Upper lobe of right lung (tissue), 1 donor: ENCODE results near the gene EDEM3. TPM values are rescaled to one million over a fixed set of nuclear protein-coding genes. Genes with fewer than 3 reads are reported as not detected.

Experiments used
- ATAC-seq: fragments of 200-7000 bp; cut with Tn5 transposase; one replicate; pipeline ENCODE4 v1.9.1; 2020; ENCODE audit warnings: mild to moderate bottlenecking, moderate library complexity
- DNase-seq: peaks from one replicate; pipeline ENCODE4 v3.0.0-alpha.2; 2020
- H3K27ac ChIP-seq: fragments of 200-600 bp; one replicate; pipeline ENCODE4 v1.8.0; 2022
- H3K27me3 ChIP-seq: fragments of 200-600 bp; one replicate; pipeline ENCODE4 v1.8.0; 2022; ENCODE audit warnings: mild to moderate bottlenecking
- H3K36me3 ChIP-seq: fragments of 200-600 bp; one replicate; pipeline ENCODE4 v1.8.0; 2022
- H3K4me1 ChIP-seq: fragments of 200-600 bp; one replicate; pipeline ENCODE4 v1.8.0; 2022
- H3K4me3 ChIP-seq: fragments of 200-600 bp; one replicate; pipeline ENCODE4 v1.8.0; 2022; ENCODE audit warnings: mild to moderate bottlenecking
- H3K9me3 ChIP-seq: fragments of 200-600 bp; one replicate; pipeline ENCODE4 v1.8.0; 2022
- intact Hi-C: fragments of 100-400 bp; cut with DNase I; formaldehyde crosslinking; loops from one replicate; pipeline ENCODE4 v1.11.0; 2022
- total RNA-seq: library from RNA; stranded (reverse); fragmentation: NEBNext Ultra II Directional; extraction: Animal tissue kit (Norgen Biotek cat#: 25700); gene quantifications from one replicate; pipeline ENCODE4 v1.2.1, GENCODE V29; 2021
- TF ChIP-seq, protein P1 (sequence below): fragments of 200-600 bp; IDR thresholded peaks from one replicate; pipeline ENCODE4 v1.8.0; 2022; ENCODE audit warnings: antibody characterized with exemption
- donor health status: DM: no; HTN: yes; CAD: no; lungs with severe emphysema.

Gene EDEM3
- total RNA-seq, 1 donor from 2014 or later: 43.6 TPM

DNA sequence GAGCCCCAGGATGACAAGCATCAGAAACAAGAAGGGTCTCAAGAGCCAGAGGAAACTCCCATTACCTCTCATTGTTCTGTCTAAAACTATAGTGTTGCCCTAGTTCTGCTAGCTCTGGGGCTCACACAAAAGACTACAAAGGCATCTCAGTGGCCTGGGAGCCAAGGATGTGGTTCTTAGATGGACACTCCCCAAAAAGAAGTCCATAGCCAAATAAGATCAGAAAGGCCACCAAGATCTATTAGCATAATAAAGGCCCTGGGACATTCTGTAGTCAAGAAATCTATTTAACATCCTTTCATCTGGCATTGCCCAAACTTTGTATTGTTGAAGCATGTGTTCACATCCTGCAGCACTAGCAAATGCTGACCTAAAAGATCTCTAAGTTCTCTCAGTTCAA is 99.5 kb downstream of the EDEM3 start:
- H3K27me3 ChIP-seq: no peaks in the 10 kb centered on the region
- no peaks in the 10 kb centered on the region for H3K9me3 ChIP-seq
- DNase-seq (no peak), ATAC-seq (no peak)
- H3K36me3 ChIP-seq: no peaks in the 10 kb centered on the region
- TF ChIP-seq, protein P1, sequence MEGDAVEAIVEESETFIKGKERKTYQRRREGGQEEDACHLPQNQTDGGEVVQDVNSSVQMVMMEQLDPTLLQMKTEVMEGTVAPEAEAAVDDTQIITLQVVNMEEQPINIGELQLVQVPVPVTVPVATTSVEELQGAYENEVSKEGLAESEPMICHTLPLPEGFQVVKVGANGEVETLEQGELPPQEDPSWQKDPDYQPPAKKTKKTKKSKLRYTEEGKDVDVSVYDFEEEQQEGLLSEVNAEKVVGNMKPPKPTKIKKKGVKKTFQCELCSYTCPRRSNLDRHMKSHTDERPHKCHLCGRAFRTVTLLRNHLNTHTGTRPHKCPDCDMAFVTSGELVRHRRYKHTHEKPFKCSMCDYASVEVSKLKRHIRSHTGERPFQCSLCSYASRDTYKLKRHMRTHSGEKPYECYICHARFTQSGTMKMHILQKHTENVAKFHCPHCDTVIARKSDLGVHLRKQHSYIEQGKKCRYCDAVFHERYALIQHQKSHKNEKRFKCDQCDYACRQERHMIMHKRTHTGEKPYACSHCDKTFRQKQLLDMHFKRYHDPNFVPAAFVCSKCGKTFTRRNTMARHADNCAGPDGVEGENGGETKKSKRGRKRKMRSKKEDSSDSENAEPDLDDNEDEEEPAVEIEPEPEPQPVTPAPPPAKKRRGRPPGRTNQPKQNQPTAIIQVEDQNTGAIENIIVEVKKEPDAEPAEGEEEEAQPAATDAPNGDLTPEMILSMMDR: no peak
- intact Hi-C loops: no loop called here
- H3K4me3 ChIP-seq: no peak overlapping the region
- no peak overlapping the region for H3K27ac ChIP-seq
- H3K4me1 ChIP-seq: no peaks in the 10 kb centered on the region

GRCh38 chr1:184650177-184650866 is 104.3 kb downstream of the EDEM3 start:
- ATAC-seq: peak; percentile 59
- Histone ChIP-seq H3K4me3 (no peak overlapping the region), H3K27ac (no peak overlapping the region), H3K36me3 (no peaks in the 10 kb centered on the region), H3K4me1 (peaks cover 4% of the 10 kb centered on the region), H3K9me3 (no peaks in the 10 kb centered on the region), H3K27me3 (no peaks in the 10 kb centered on the region)
- TF ChIP-seq, protein P1: no peak
- DNase-seq: no peak
- intact Hi-C loops: no loop called here

DNA sequence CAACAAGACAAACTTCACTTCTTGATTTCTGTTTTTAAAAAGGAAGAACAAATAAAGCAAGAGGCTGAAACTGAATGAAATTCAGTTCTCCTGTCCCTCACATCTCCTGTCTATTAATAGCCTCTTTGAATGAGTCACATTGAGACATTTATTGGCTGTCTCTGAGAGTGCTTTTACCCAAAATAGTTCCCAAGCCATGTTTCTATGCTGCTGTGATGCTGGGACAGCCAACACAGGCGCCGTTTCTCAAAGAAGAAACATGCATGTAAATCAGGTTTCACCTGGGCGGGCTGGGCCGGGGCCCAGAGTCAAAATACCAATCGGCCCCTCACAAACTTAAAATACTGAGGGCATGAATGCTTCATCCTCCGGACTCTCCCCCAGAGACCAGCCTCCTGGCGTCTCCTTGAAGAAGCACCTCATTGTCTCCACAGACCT is 105.2 kb downstream of the EDEM3 start:
- Histone ChIP-seq H3K4me3 (no peak overlapping the region), H3K4me1 (peaks cover 4% of the 10 kb centered on the region), H3K36me3 (no peaks in the 10 kb centered on the region), H3K27me3 (no peaks in the 10 kb centered on the region), H3K9me3 (no peaks in the 10 kb centered on the region), H3K27ac (no peak overlapping the region)
- DNase-seq (no peak), ATAC-seq (no peak)
- intact Hi-C loops: no loop called here
- TF ChIP-seq, protein P1: no peak

DNA sequence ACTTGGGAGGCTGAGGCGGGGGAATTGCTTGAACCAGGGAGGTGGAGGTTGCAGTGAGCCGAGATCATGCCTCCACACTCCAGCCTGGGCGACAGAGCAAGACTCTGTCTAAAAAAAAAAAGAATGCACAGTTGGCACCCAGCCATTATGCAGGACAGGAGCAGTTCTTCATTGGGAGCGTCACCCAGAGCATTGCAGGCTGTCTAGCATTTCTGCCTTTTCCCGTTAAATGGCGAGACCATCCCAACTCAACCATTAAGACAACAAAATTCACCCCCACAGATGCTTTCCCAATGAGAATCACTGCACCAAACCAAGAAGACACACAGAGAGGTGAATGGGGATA is 105.8 kb downstream of the EDEM3 start:
- no peak for DNase-seq
- intact Hi-C loops: no loop called here
- no peaks in the 10 kb centered on the region for H3K36me3 ChIP-seq
- no peak overlapping the region for H3K4me3 ChIP-seq
- no peak for ATAC-seq
- TF ChIP-seq, protein P1: no peak
- H3K27ac ChIP-seq: no peak overlapping the region
- no peaks in the 10 kb centered on the region for H3K27me3 ChIP-seq
- no peaks in the 10 kb centered on the region for H3K9me3 ChIP-seq
- H3K4me1 ChIP-seq: peaks cover 4% of the 10 kb centered on the region

DNA sequence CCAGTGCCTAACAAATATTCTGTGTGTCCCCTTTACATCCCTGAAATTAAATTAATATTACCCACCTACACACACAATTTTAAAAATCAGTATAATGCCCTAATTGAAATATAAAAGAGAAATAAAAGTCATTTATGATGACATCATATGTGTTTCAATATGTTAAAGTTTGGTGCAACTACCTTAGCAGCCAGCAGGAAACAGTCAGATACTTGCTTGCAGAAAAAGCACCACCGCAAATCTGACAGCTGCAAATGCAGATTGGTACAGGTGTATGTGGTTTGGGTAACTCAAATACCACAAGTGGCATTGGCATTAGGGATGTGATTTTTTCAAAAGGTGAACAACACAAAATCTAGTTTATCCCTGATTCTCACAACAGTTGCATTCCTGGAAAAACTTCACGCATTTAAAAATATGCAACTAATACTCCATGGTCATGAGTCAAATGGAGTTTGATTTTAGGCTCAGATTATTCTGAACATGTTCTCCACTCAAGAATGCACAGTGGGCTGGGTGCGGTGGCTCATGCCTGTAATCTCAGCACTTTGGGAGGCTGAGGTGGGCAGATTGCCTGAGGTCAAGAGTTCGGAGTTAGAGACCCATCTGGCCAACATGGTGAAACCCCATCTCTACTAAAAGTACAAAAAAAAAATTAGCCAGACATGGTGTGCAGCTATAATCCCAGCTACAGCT is 106.3 kb downstream of the EDEM3 start:
- no peak overlapping the region for H3K4me3 ChIP-seq
- intact Hi-C loops: no loop called here

More for the DNA sequence above, 106.3 kb downstream of the EDEM3 start:
- ATAC-seq (no peak), DNase-seq (no peak)
- Histone ChIP-seq H3K27ac (no peak overlapping the region), H3K9me3 (no peaks in the 10 kb centered on the region), H3K27me3 (no peaks in the 10 kb centered on the region), H3K4me1 (peaks cover 4% of the 10 kb centered on the region), H3K36me3 (no peaks in the 10 kb centered on the region)
- TF ChIP-seq, protein P1: no peak
